GM21515 (cell line): ENCODE results near the gene GPC6.

Source experiments
- ATAC-seq: cut with Tn5 transposase; IDR thresholded peaks from one replicate; pipeline ENCODE4 v1.9.1; 2021; ENCODE audit not compliant: unreplicated experiment

The GPC6 gene

GRCh38 chr13:93951951-93952350, 725.3 kb downstream of the GPC6 start:
- no peak for ATAC-seq

- ATAC-seq: no peak
These were observed 727.2 kb downstream of the GPC6 start for GRCh38 chr13:93953841-93954240.

- ATAC-seq: no peak
These were observed 729.3 kb downstream of the GPC6 start for GRCh38 chr13:93955904-93956303.

GRCh38 chr13:93956426-93956825, 729.8 kb downstream of the GPC6 start:
- ATAC-seq: no peak

GRCh38 chr13:93957371-93957770, 730.8 kb downstream of the GPC6 start:
- no peak for ATAC-seq

GRCh38 chr13:93959796-93960533, 733.4 kb downstream of the GPC6 start:
- ATAC-seq: no peak

- ATAC-seq: no peak
These were observed 736.9 kb downstream of the GPC6 start for GRCh38 chr13:93963266-93964145.

- ATAC-seq: no peak
These were observed 737.5 kb downstream of the GPC6 start for GRCh38 chr13:93964146-93964512.

- no peak for ATAC-seq
These were observed 739.0 kb downstream of the GPC6 start for GRCh38 chr13:93965587-93965986.

- ATAC-seq: no peak
These were observed 739.8 kb downstream of the GPC6 start for GRCh38 chr13:93966267-93966936.

- ATAC-seq: no peak
These were observed 740.7 kb downstream of the GPC6 start for GRCh38 chr13:93967286-93967685.

- no peak for ATAC-seq
These were observed 748.6 kb downstream of the GPC6 start for GRCh38 chr13:93975242-93975641.

- ATAC-seq: no peak
These were observed 749.9 kb downstream of the GPC6 start for GRCh38 chr13:93976528-93976927.

- ATAC-seq: no peak
These were observed 751.4 kb downstream of the GPC6 start for GRCh38 chr13:93977986-93978385.

- no peak for ATAC-seq
These were observed 754.9 kb downstream of the GPC6 start for GRCh38 chr13:93981426-93981977.

- no peak for ATAC-seq
These were observed 755.7 kb downstream of the GPC6 start for GRCh38 chr13:93982179-93982918.

- ATAC-seq: no peak
These were observed 757.4 kb downstream of the GPC6 start for GRCh38 chr13:93984052-93984451.

- no peak for ATAC-seq
These were observed 758.3 kb downstream of the GPC6 start for GRCh38 chr13:93984876-93985275.

- no peak for ATAC-seq
These were observed 760.9 kb downstream of the GPC6 start for GRCh38 chr13:93987458-93987857.

GRCh38 chr13:93991569-93991968, 765.0 kb downstream of the GPC6 start:
- ATAC-seq: no peak

- ATAC-seq: no peak
These were observed 769.9 kb downstream of the GPC6 start for GRCh38 chr13:93996481-93996880.
